Endothelial cell of umbilical vein (primary cell): ENCODE data around the gene PLXNA1. TPM values are rescaled to one million over a fixed set of nuclear protein-coding genes. Genes with fewer than 3 reads are reported as not detected.

Experiments
- BruUV-seq: library from RNA; stranded (reverse); fragments of 400-500 nt; replicated peaks from 2 replicates; lab custom pipeline; 2021; lab: Mats Ljungman, UMichigan
- CTCF ChIA-PET: fragments of 300-600, 350-600 bp; sonication (Branson Sonifier 250); formaldehyde crosslinking; loops from one replicate; lab custom pipeline; 2021; ENCODE audit warnings: antibody characterized with exemption, inconsistent platforms; lab: Charles Lee
- POLR2A ChIA-PET: fragments of 300-600, 350-600 bp; sonication (Branson Sonifier 250); formaldehyde crosslinking; loops from one replicate; lab custom pipeline; 2021; ENCODE audit warnings: antibody characterized with exemption, inconsistent platforms; lab: Charles Lee
- DNase-seq: peaks from one replicate; pipeline ENCODE4 v3.0.0-alpha.2; 2011; ENCODE audit warnings: low read depth, low spot score
- FAIRE-seq: peaks from 2 replicates; lab custom pipeline; 2011; peaks lifted over from hg19 to GRCh38; lab: Jason Lieb, UNC
- H2AFZ ChIP-seq: 2 replicates; pipeline ENCODE4 v1.6.0; 2012; ENCODE audit warnings: low read depth, low read length, control low read depth, inconsistent platforms
- H3K27ac ChIP-seq: 2 replicates; pipeline ENCODE4 v1.5.1; 2011; ENCODE audit warnings: low read depth, mild to moderate bottlenecking, control low read depth, low read length, moderate library complexity; ENCODE audit not compliant: insufficient read depth
- H3K27me3 ChIP-seq, 2 experiments: 2 replicates each; pipeline versions ENCODE4 v1.6.0 to v1.6.1; 2011; ENCODE audit warnings: low read length in 2 of 2, mixed read lengths in 1 of 2; ENCODE audit not compliant: control insufficient read depth in 2 of 2, insufficient read depth in 2 of 2
- H3K36me3 ChIP-seq, 2 experiments: 2 replicates in 1 of 2; 3 replicates in 1 of 2; pipeline ENCODE4 v1.5.1; 2011; ENCODE audit warnings: low read length in 2 of 2, mild to moderate bottlenecking in 1 of 2, moderate library complexity in 1 of 2; ENCODE audit not compliant: control insufficient read depth in 2 of 2, insufficient read depth in 2 of 2; ENCODE audit errors: extremely low read depth in 1 of 2
- H3K4me1 ChIP-seq: 3 replicates; pipeline ENCODE4 v1.5.1; 2011; ENCODE audit warnings: mild to moderate bottlenecking, low read length; ENCODE audit not compliant: control insufficient read depth, insufficient read depth; ENCODE audit errors: extremely low read depth
- H3K4me2 ChIP-seq: 2 replicates; pipeline ENCODE4 v1.6.1; 2011; ENCODE audit warnings: low read length, control low read depth, mixed read lengths; ENCODE audit not compliant: insufficient read depth
- H3K4me3 ChIP-seq, 3 experiments: fragments of 200-600 bp in 1 of 3; sonication (generic), shearing (Covaris generic) in 1 of 3; replicated peaks in 1 of 3; 2 replicates each; pipeline ENCODE4 v1.5.1; 2011 to 2016; ENCODE audit warnings: control low read depth in 3 of 3, low read length in 3 of 3, mild to moderate bottlenecking in 2 of 3, inconsistent platforms in 1 of 3, low read depth in 1 of 3, moderate library complexity in 1 of 3; ENCODE audit not compliant: insufficient read depth in 1 of 3
- H3K79me2 ChIP-seq: 2 replicates; pipeline ENCODE4 v1.6.0; 2012; ENCODE audit warnings: low read length, inconsistent platforms; ENCODE audit not compliant: control insufficient read depth, insufficient read depth
- H3K9ac ChIP-seq: replicated peaks from 2 replicates; pipeline ENCODE3; 2011; ENCODE audit warnings: low read length, control low read depth; ENCODE audit not compliant: insufficient read depth; ENCODE audit errors: extremely low read depth
- H3K9me1 ChIP-seq: replicated peaks from 3 replicates; pipeline ENCODE4 v1.6.0; 2011; ENCODE audit warnings: mild to moderate bottlenecking, low read length; ENCODE audit not compliant: control insufficient read depth, insufficient read depth; ENCODE audit errors: extremely low read depth
- H3K9me3 ChIP-seq: replicated peaks from 2 replicates; pipeline ENCODE4 v1.5.1; 2012; ENCODE audit warnings: low read length, inconsistent platforms; ENCODE audit not compliant: control insufficient read depth, insufficient read depth
- H4K20me1 ChIP-seq: replicated peaks from 2 replicates; pipeline ENCODE3; 2011; ENCODE audit warnings: mild to moderate bottlenecking, low read length; ENCODE audit not compliant: control insufficient read depth, insufficient read depth; ENCODE audit errors: extremely low read depth
- FOS ChIP-seq: IDR thresholded peaks from 2 replicates; pipeline ENCODE4 v1.6.1; 2011; ENCODE audit warnings: mild to moderate bottlenecking, low read length, moderate library complexity, borderline replicate concordance; ENCODE audit not compliant: insufficient read depth
- JUN ChIP-seq: IDR thresholded peaks from 2 replicates; pipeline ENCODE4 v1.6.1; 2011; ENCODE audit warnings: borderline replicate concordance, low read depth; ENCODE audit not compliant: insufficient read length, insufficient read depth
- MYC ChIP-seq: IDR thresholded peaks from one replicate; pipeline ENCODE4 v1.6.1; 2011; ENCODE audit warnings: mild to moderate bottlenecking, low read depth, low read length
- POLR2A ChIP-seq: IDR thresholded peaks from 2 replicates; pipeline ENCODE4 v1.6.1; 2012; ENCODE audit warnings: low read depth, mild to moderate bottlenecking, control low read depth, low read length
- POLR2AphosphoS5 ChIP-seq: IDR thresholded peaks from 2 replicates; pipeline ENCODE4 v1.6.1; 2012; ENCODE audit warnings: low read depth, mild to moderate bottlenecking, control low read depth, low read length, moderate library complexity; ENCODE audit not compliant: insufficient read depth
- dilution Hi-C: fragments of 300-500 bp; cut with MboI; formaldehyde crosslinking; loops from one replicate; pipeline ENCODE4 v1.15.0; 2019; ENCODE audit warnings: low sequenced_read_pairs; ENCODE audit not compliant: extremely low pct_ligation_motif_present
- intact Hi-C: fragments of 100-400 bp; cut with micrococcal nuclease; formaldehyde crosslinking; loops from one replicate; pipeline ENCODE4 v1.10.0; 2022
- polyA plus RNA-seq, 4 experiments: library from polyadenylated mRNA; depleted of rRNA in 3 of 4; stranded (reverse) in 3 of 4; unstranded in 1 of 4; fragments of >200 nt; gene quantifications; 2 replicates each; pipeline versions ENCODE4 v1.2.1 to v1.2.3, GENCODE V29; 2011 to 2012; ENCODE audit warnings: missing spikeins in 1 of 4
- total RNA-seq: library from RNA; stranded (reverse); gene quantifications from 2 replicates; pipeline ENCODE4 v1.2.3, GENCODE V29; 2021
- TF ChIP-seq, protein P1 (sequence below): IDR thresholded peaks from 2 replicates; pipeline ENCODE4 v1.6.1; 2011; ENCODE audit not compliant: insufficient read depth, insufficient read length
- TF ChIP-seq, protein P2 (sequence below), 2 donors: IDR thresholded peaks; 1 replicate in 1 of 2; 2 replicates in 1 of 2; pipeline ENCODE4 v1.5.1; 2011; ENCODE audit warnings: low read length in 2 of 2, mild to moderate bottlenecking in 2 of 2, moderate library complexity in 2 of 2, control low read depth in 1 of 2, inconsistent platforms in 1 of 2, low read depth in 1 of 2; ENCODE audit not compliant: insufficient read depth in 1 of 2; ENCODE audit errors: extremely low read depth in 1 of 2

The PLXNA1 gene
- total and polyA plus RNA-seq, 2 donors (not counting 3 experiments of a cell fraction or from before 2014, with no cell fraction given), result 14.1 to 18.4 TPM

DNA sequence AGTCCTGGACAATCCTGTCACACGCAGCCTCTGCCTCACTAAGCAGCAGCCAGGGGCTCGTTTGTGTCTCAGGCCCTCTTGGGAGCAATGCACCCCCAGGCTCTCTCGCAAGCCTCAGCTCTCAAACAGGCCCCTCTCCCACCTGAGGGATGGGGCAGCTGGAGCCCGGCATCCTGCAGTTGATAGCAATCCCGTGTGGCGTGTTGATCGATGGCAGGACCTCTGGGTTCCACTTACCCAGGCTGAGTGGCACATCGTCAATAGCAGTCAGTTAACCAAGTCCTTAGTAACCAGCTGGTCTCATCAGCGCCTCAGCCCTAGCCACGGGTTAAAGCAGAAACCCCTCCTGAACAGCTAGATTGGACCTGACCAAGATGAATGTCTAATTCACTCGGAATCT lies 36.5 kb upstream of the PLXNA1 start:
- BruUV-seq, result no TSS peak
- no peak for FAIRE-seq
- no peak for DNase-seq
- no peak overlapping the region for H3K4me2 ChIP-seq
- CTCF ChIA-PET, result interaction anchor here (0.9 to 1.6 kb wide), 2 partner anchors 12 to 14 kb away, joined by 3 to 4 read pairs; no protein-coding TSS in a partner anchor
- H3K27ac ChIP-seq, result no peak overlapping the region
- intact Hi-C loops (no loop called here), dilution Hi-C loops (no loop called here)
- no peak for TF ChIP-seq FOS
- no peak for TF ChIP-seq POLR2AphosphoS5
- no peak for TF ChIP-seq JUN
- TF ChIP-seq POLR2A, result no peak
- TF ChIP-seq, protein P1, sequence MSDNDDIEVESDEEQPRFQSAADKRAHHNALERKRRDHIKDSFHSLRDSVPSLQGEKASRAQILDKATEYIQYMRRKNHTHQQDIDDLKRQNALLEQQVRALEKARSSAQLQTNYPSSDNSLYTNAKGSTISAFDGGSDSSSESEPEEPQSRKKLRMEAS, result no peak
- TF ChIP-seq, protein P2, sequence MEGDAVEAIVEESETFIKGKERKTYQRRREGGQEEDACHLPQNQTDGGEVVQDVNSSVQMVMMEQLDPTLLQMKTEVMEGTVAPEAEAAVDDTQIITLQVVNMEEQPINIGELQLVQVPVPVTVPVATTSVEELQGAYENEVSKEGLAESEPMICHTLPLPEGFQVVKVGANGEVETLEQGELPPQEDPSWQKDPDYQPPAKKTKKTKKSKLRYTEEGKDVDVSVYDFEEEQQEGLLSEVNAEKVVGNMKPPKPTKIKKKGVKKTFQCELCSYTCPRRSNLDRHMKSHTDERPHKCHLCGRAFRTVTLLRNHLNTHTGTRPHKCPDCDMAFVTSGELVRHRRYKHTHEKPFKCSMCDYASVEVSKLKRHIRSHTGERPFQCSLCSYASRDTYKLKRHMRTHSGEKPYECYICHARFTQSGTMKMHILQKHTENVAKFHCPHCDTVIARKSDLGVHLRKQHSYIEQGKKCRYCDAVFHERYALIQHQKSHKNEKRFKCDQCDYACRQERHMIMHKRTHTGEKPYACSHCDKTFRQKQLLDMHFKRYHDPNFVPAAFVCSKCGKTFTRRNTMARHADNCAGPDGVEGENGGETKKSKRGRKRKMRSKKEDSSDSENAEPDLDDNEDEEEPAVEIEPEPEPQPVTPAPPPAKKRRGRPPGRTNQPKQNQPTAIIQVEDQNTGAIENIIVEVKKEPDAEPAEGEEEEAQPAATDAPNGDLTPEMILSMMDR (IDR thresholded peaks at IDR 0.05; ENCODE audit: extremely low read depth in 1 of 2, insufficient read depth in 1 of 2, low read depth in 1 of 2, low read length in 2 of 2), result no peak
- no peak for TF ChIP-seq MYC
- H3K79me2 ChIP-seq, result no peaks in the 10 kb centered on the region
- no peaks in the 10 kb centered on the region for H3K9me1 ChIP-seq
- H3K9me3 ChIP-seq, result no peaks in the 10 kb centered on the region
- no peaks in the 10 kb centered on the region for H4K20me1 ChIP-seq
- H3K36me3 ChIP-seq, result no peaks in the 10 kb centered on the region
- POLR2A ChIA-PET, result no interaction called here
- no peak overlapping the region for H3K9ac ChIP-seq
- H3K4me1 ChIP-seq, result no peaks in the 10 kb centered on the region
- no peaks in the 10 kb centered on the region for H3K27me3 ChIP-seq
- H2AFZ ChIP-seq, result no peak overlapping the region
- H3K4me3 ChIP-seq, result no peak overlapping the region
